HG03521 (cell line): Measurements from ENCODE around the gene CNIH3.
"Not testable (repeated sequence)": the region's sequence is repeated elsewhere in the genome, so short reads cannot be mapped to it uniquely, and the experiment has no call there.

Experiments
- ATAC-seq: cut with Tn5 transposase; IDR thresholded peaks from one replicate; pipeline ENCODE4 v1.9.1; 2021; ENCODE audit warnings: mild to moderate bottlenecking, moderate library complexity; ENCODE audit not compliant: unreplicated experiment

The CNIH3 gene

DNA sequence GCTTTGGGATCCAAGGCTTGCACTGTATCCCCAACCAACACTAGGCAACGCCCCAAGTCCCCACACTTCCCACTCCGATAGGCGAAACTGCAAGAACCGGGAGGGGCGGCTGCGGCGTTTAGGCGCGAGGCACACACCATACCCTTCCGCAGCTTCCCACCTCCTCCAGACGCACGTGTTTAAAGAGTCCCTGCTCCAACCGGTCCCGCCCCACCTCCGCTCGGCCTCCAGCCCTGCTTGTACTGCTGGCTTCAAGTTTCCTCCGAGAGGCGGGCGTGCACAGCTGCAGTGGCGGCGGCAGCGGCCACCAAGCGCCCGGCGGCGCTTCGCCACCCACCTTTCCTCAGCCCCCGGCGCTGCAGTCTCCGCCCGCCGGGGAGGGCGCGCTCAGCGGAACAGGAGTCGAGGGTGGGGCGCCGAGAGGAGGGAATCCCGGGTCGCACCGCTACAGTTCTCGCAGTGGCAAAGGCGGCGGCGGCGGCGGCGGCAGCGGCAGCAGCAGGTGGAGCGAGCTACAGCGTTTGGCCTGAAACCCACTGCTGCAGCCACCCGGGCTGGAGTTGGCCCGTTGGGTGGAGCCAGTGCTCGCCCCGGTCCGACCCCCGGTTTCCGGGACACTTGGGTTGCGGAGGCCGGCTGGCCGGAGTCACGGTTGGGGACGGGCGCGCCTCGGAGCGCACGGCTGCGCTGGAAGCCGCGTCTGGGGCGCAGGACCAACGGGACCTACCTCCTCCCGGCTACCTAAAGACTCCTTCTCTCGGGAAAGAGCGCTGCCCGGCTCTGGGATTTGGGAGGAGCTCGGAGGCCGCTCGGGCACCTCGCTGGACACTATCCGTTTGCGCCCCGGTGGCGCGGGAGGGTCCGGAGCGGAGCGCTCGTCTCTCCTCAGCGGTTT lies at the start of gene CNIH3:
TSS of gene CNIH3 (plus strand) at position 457 of the 895 bp plus-strand sequence. CDS start 858 bp downstream, outside the sequence.
- ATAC-seq: peak; percentile 48

- not testable (repeated sequence) for ATAC-seq
These were observed 49.6 kb upstream of the CNIH3 start for GRCh38 chr1:224566492-224566891.

- no peak for ATAC-seq
These were observed 46.8 kb upstream of the CNIH3 start for GRCh38 chr1:224569276-224569675.

GRCh38 chr1:224571975-224572374 lies 44.1 kb upstream of the CNIH3 start:
- not testable (repeated sequence) for ATAC-seq

GRCh38 chr1:224579526-224579925 lies 36.6 kb upstream of the CNIH3 start:
- no peak for ATAC-seq

GRCh38 chr1:224580006-224580405 lies 36.1 kb upstream of the CNIH3 start:
- no peak for ATAC-seq

- ATAC-seq: no peak
These were observed 34.1 kb upstream of the CNIH3 start for GRCh38 chr1:224582041-224582440.

DNA sequence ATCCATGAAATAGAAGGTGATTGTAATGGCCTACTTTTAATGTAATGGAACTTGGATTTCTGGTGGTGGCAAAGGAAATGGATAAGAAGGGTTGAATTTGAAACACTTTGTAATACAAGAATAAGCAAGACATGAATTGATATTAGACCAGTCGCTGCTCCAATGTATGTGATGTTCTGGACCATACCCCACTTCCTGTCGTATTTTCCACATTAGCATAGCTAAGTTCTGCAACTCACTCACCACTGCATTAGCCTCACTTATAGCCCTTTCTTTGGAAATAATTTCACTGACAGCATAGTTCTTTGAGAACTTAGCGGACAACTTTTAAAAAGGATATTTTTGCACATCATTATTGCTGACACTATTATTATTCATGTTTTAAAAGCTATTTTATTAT lies 32.3 kb upstream of the CNIH3 start:
- no peak for ATAC-seq

DNA sequence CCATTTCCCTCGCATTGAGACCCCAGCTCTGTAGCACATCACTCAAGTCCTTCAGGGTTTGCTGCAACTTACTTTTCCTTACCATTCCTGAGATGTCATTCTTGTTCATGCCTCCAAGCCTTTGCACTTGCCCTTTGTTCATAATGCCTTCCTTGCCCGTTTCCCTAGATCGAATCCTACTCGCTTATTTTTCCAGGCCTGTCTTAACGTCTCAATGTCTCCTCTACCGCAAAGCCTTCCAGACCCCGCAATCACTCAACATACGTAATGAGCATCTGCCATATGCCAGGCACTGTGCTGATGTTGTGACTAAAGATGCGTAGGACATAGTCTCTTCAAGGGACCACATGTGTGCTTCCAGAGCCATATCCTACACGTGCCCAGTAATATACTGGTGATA lies 31.1 kb upstream of the CNIH3 start:
- no peak for ATAC-seq

DNA sequence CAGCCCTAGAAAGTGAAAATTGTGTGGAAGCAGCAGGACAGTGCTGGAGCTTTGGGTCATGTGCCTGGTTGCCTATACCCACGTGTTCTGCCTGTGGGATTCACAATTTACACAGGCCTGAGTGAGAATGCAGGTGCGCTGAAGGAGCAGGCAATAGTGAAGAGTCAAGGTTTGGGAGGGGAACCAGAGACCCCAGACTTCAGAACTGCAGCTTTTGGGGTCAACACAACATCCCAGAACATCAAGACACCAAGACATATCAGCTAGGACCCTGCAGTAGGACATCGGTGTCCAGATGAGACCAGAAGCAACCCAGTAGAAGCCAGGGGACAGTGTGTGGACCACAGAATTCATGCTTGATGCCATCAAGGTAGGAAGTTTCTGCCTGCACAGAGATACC lies 29.1 kb upstream of the CNIH3 start:
- no peak for ATAC-seq

- ATAC-seq: no peak
These were observed 27.6 kb upstream of the CNIH3 start for GRCh38 chr1:224588515-224588914.

DNA sequence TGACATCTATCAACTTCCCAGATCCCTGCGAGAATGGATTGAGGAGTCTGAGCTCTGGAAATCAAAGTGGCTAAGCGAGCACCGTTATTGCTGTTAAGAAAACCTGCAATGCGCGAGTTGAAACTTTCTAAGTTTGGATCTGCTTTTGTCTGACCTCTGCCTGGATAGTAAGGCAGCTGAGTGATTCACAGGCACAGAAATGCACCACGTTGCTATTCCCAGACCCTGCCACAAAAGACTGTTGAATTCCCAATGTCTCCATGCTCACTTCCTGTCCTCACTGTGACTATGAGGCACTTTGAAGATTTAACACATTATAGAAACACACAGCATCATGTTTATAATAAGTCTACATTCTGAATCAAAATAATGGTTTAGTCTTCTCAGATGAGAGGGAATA lies 27.1 kb upstream of the CNIH3 start:
- ATAC-seq: no peak

DNA sequence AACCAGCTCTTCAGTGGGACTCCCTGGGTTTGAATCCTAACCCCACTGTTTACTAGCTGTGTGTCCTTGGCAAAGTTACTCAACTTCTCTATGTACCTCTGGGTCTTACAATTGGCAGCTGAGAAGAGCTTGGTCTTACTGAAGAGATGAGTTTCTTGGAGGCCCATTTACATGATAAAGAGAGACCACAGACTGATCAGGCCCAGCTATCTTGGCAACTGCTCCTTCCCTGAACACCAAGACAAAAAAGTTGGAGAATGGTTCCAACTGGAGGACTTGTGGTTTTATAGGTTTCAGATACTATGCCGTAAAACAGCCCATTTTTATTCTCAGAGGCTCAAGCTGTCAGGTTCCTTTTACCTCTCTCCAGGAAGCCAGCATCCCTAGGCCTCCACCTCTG lies 24.8 kb upstream of the CNIH3 start:
- ATAC-seq: no peak

DNA sequence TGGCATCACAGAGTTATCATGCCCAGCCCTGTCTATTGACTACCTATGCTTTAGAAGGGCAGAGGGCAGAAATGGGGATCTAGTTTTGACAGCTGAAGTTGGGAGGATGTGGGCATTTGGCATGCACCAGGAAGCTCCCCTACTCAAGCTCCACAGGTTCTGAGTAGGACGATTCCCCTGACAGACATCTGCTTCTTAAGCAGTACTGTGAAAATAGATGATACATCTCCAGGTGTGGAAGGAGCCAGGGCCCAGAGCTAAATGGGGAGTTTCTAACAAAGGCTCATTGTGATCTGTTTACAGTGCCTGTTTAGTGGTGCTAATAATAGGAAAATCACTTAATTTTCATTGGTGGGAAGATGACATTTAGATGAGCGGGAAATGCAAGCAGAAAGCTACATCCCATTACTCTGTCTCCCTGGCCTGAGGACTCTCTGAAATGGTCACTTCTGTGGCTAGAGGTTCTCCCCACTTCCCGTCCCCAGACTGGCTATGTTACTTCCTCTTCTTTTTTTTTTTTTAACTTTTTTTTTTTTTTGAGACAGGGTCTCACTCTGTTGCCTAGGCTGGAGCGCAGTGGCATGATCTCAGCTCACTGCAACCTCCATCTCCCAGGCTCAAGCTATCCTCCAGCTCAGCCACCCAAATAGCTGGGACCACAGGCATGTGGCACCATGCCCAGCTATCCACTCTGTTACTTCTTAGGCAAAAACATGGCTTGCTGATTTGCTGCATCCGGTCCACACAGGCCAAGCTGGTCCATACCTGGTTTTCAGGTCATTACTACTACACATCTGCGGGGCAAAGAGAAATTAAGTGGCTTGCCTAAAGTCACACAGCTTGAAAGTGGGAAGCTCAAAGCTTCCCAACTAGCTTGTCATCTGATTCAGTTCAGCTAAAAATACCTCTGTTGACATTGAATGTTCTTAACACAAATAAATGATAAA lies 23.2 kb upstream of the CNIH3 start:
- no peak for ATAC-seq

DNA sequence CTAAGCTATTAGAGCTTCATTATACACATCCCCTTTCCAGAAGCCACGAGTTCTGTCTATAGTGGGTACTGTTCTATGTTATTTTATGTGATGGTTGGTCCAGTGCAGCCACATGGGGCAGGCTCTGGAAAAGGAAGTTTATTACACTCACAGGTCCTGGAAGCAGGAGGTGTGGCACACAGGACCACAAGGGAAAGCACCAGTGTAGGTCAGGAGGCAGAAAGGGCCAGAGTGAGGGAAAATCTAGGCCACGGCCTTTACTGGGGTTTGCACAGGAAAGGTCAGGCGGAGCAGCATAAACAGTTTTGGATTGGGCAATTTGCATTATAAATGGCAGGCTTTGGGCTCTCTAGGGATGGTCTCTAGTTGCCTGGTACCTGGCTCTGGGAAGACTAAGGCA lies 21.8 kb upstream of the CNIH3 start:
- no peak for ATAC-seq

DNA sequence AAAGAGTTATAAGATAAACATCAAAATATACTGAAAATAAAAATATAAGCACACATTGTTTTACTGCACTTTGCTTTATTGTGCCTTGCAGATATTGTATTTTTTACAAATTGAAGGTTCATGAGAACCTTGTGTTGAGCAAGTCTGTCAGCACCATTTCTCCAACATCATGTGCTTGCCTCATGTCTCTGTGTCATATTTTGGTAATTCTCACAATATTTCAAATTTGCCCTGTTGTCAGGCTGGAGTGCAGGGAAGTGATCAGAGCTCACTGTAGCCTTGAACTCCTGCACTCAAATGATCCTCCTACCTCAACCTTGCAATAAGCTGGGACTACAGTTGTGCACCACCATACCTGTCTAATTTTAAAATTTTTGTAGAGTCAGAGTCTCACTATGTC lies 21.3 kb upstream of the CNIH3 start:
- ATAC-seq: no peak

DNA sequence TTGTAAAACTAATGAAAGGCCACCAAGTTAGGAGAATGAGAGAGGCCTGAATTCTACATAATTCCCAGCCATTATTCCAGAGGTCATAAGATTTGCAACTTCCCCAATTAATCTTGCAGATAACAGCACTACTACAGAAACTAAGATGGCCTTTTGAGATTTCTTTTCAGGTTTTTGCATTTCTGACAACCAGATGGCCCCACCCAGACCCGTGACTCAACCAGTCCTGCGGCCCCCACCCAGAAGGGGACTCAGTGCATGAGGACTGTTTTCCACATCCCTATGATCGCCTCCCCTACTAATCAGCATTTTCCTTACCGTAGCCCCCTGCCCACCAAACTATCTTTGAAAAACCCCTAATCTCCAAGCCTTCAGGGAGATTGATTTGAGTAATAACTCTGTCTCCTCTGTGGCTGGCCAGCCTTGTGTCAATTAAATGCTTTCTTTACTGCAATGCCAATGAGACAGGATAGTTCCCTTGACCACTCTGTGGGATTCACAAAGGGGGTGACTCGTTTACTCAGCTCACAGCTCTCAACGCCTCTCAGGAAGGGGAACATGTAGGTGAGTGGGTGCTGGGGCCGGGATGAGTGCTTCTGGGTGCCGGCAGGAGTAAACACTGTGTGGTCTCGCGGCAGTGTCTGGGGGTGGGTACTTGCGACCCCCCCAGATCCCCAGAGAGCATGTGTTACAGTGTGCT lies 10.5 kb upstream of the CNIH3 start:
- ATAC-seq: no peak

DNA sequence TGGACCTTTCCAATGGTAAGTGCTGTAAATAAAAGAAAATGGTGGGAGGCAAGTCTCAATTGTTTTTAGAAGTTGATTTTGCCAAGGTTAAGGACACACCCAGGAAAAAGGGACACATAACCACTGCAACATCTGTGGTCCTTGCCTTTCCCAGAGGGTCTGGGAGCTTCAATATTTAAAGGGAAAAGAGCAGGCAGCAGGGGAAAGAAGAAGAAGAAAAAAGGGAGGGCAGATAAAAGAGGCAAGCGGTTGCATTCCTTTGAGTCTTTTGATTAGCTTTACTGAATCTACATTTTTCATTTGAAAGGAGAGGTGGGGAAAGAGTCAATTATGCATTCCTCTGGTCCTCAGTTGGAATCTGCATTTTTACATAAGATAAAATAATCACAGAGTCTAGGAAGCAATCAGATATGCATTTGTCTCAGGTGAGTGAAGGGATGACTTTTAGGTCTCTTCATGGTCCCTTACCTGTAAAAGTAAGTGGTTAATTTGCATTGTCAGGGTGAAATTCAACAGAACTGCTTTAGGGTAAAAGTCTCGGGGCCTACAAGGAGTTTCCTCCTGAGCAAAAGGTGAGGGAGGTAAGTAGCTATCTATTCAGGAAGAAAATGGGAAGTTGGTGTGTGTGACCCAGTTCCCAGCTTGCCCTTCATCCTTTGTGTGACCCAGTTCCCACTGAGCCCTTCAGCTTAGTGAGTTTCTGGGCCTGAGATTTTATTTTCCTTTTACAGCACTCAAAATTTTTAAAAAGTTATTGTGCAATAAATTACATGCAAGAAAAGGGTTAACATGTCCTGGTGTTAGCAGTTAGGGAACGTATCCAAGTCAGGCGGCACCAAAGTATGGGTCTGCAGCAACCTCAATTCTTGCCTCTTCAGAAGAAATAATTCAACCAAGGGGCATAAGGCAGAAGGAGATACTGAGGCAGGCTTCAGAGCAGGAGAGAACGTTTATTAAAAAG lies 8.6 kb upstream of the CNIH3 start:
- no peak for ATAC-seq

DNA sequence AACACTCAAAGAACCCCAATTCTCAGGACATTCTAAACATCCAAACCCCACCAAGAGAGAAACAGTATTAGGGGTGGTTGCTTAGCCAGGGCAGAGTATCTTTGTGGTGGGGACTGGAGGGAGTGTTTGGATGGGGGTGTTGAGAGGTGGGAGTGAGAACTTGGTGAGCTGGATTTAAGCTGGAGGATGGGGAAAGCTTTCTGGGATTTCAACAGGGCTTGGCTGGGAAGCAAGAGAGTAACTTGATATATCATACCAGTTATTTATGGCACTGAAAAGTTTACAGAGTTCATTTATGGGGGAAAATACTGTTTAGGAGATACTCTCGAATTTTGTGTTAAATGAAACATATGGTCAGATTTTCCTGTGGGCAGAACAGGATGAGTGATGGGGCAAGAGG lies 6.8 kb upstream of the CNIH3 start:
- ATAC-seq: no peak

DNA sequence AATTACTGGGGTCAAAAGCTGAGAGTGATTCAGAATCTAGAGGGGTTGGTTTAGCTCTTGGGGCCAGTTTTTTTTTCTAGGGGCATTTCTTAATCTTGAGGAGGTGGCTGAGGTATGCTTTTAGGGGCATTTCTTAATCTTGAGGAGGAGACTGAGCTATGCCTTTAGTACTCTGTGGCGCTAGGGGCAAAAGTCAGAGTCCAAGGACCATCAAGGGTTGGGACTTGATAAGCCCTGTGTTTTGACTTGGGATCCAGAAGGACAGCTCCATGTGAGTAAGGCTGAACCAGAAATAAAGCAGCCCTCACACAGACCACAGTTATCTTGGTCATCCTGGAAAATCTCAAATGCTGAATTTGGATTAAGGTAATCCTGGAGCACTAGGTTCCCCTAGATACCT lies 3.9 kb upstream of the CNIH3 start:
- ATAC-seq: no peak
